Measurements from ENCODE around the gene TYK2. TPM values are rescaled to one million over a fixed set of nuclear protein-coding genes. Genes with fewer than 3 reads are reported as not detected.

Gene TYK2
- total and polyA plus RNA-seq, 4 donors, result 47.9 to 63.1 (median 59.6) TPM

DNA sequence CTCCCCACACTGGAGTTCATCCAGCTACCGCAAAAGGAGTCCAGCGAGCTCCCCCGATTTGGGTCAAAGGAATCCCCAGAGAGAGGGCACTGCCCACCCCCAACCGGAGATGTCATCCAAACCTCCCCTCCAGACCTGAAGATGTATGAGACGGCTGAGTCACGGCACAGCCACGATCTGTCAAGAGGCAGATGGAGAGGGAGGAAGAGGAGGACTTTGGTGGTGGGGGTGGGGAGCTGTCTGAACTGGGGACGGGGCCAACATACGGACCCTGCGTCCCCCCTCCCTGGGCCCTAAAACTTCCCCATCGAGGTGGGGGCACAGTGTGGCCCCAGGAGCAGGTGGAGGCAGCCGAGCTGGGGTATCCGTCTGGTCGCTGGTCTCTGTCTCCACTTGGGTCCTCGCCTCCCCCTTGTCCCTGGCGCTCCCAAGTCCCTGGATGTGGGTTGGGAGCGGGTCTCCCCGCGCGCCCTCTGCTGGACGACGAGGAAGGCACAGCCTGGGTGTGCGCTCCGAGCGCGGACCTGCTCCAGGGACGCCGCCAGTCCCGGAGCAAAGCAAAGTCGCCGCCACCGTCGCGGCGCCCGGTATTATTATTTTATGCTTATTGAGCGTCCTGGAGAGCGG is 43.8 kb upstream of the TYK2 start:
- Histone ChIP-seq H3K9me3 (ENCODE audit: control insufficient read depth in 4 of 4, low read length in 3 of 4) (no peaks in the 10 kb centered on the region), H3K4me3 (ENCODE audit: low read depth in 1 of 3, low read length in 3 of 3) (peak overlapping the region in 1 of 3 donors; percentile 32), H3K9ac (ENCODE audit: low read depth in 1 of 2, low read length in 2 of 2) (no peak overlapping the region), H3K27me3 (ENCODE audit: control insufficient read depth in 4 of 4, insufficient read depth in 4 of 4, low read length in 3 of 4) (peaks cover 4 to 11% (median 6%) of the 10 kb centered on the region in 4 donors), H3K4me1 (ENCODE audit: control insufficient read depth in 4 of 4, insufficient read depth in 4 of 4, low read length in 3 of 4) (peaks cover 3 to 23% (median 8%) of the 10 kb centered on the region in 4 donors), H3K27ac (ENCODE audit: low read depth in 1 of 2, low read length in 2 of 2) (no peak overlapping the region), H3K36me3 (ENCODE audit: control insufficient read depth in 4 of 4, insufficient read depth in 3 of 4, low read depth in 1 of 4, low read length in 3 of 4) (no peaks in the 10 kb centered on the region)
- WGBS, result 4% methylated on average over 38 of the region's 38 CpGs
- TF ChIP-seq NR2F2 (IDR thresholded peaks at IDR 0.05) (no peak), GABPA (IDR thresholded peaks at IDR 0.05 in 1 of 2, conservative IDR thresholded peaks at IDR 0.05 in 1 of 2) (no peak), EGR1 (IDR thresholded peaks at IDR 0.05; ENCODE audit: low read depth in 2 of 2) (no peak), JUND (IDR thresholded peaks at IDR 0.05) (no peak), FOXA2 (IDR thresholded peaks at IDR 0.05) (no peak), CTCF (IDR thresholded peaks at IDR 0.05; ENCODE audit: low read depth, low read length, missing input control) (peak; percentile 81), FOXA1 (IDR thresholded peaks at IDR 0.05) (no peak), HNF4A (conservative IDR thresholded peaks at IDR 0.05) (no peak), HNF4G (IDR thresholded peaks at IDR 0.05) (no peak), RAD21 (IDR thresholded peaks at IDR 0.05) (peak; percentile 57 to 78), RXRA (IDR thresholded peaks at IDR 0.05) (no peak), YY1 (IDR thresholded peaks at IDR 0.05) (no peak), TAF1 (conservative IDR thresholded peaks at IDR 0.05) (no peak), SP1 (IDR thresholded peaks at IDR 0.05) (no peak)
- TF ChIP-seq, protein P1, sequence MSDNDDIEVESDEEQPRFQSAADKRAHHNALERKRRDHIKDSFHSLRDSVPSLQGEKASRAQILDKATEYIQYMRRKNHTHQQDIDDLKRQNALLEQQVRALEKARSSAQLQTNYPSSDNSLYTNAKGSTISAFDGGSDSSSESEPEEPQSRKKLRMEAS (IDR thresholded peaks at IDR 0.05), result no peak
- DNase-seq (ENCODE audit: low spot score), result peak; percentile 82

DNA sequence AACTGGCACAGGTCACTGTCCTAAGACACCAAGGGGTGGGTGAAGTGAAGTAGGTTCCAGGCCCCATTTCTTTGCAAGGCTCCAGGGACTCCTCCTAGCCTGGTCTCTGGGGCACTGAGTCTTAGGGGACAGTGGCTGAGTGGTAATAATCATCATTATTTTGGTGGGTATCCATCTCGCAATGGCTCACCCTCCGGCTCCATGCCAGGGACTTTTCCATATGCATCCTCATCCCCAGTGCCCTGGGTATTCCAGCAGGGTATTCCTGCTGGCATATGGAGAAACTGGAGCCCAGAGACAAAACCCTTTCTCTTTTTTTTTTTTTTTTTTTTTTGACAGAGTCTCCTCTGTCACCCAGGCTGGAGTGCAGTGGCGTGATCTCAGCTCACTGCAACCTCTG is 42.5 kb upstream of the TYK2 start:
- 79% methylated on average over 3 of the region's 3 CpGs for WGBS
- no peak for TF ChIP-seq NR2F2 (IDR thresholded peaks at IDR 0.05)
- TF ChIP-seq, protein P1 (IDR thresholded peaks at IDR 0.05), result no peak
- no peak for TF ChIP-seq ATF3 (IDR thresholded peaks at IDR 0.05)
- TF ChIP-seq HNF4A (conservative IDR thresholded peaks at IDR 0.05), result no peak
- TF ChIP-seq, protein P2, sequence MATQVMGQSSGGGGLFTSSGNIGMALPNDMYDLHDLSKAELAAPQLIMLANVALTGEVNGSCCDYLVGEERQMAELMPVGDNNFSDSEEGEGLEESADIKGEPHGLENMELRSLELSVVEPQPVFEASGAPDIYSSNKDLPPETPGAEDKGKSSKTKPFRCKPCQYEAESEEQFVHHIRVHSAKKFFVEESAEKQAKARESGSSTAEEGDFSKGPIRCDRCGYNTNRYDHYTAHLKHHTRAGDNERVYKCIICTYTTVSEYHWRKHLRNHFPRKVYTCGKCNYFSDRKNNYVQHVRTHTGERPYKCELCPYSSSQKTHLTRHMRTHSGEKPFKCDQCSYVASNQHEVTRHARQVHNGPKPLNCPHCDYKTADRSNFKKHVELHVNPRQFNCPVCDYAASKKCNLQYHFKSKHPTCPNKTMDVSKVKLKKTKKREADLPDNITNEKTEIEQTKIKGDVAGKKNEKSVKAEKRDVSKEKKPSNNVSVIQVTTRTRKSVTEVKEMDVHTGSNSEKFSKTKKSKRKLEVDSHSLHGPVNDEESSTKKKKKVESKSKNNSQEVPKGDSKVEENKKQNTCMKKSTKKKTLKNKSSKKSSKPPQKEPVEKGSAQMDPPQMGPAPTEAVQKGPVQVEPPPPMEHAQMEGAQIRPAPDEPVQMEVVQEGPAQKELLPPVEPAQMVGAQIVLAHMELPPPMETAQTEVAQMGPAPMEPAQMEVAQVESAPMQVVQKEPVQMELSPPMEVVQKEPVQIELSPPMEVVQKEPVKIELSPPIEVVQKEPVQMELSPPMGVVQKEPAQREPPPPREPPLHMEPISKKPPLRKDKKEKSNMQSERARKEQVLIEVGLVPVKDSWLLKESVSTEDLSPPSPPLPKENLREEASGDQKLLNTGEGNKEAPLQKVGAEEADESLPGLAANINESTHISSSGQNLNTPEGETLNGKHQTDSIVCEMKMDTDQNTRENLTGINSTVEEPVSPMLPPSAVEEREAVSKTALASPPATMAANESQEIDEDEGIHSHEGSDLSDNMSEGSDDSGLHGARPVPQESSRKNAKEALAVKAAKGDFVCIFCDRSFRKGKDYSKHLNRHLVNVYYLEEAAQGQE (IDR thresholded peaks at IDR 0.05), result no peak
- TF ChIP-seq CTCF (IDR thresholded peaks at IDR 0.05; ENCODE audit: low read depth, low read length, missing input control), result no peak
- no peak for TF ChIP-seq HNF4G (IDR thresholded peaks at IDR 0.05)
- no peak for TF ChIP-seq TAF1 (conservative IDR thresholded peaks at IDR 0.05)
- TF ChIP-seq FOXA1 (IDR thresholded peaks at IDR 0.05), result no peak
- no peak for TF ChIP-seq YY1 (IDR thresholded peaks at IDR 0.05)
- TF ChIP-seq FOXA2 (IDR thresholded peaks at IDR 0.05), result no peak
- TF ChIP-seq, protein P3, sequence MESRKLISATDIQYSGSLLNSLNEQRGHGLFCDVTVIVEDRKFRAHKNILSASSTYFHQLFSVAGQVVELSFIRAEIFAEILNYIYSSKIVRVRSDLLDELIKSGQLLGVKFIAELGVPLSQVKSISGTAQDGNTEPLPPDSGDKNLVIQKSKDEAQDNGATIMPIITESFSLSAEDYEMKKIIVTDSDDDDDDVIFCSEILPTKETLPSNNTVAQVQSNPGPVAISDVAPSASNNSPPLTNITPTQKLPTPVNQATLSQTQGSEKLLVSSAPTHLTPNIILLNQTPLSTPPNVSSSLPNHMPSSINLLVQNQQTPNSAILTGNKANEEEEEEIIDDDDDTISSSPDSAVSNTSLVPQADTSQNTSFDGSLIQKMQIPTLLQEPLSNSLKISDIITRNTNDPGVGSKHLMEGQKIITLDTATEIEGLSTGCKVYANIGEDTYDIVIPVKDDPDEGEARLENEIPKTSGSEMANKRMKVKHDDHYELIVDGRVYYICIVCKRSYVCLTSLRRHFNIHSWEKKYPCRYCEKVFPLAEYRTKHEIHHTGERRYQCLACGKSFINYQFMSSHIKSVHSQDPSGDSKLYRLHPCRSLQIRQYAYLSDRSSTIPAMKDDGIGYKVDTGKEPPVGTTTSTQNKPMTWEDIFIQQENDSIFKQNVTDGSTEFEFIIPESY (IDR thresholded peaks at IDR 0.05), result no peak
- no peak for TF ChIP-seq JUND (IDR thresholded peaks at IDR 0.05)
- no peak for TF ChIP-seq RAD21 (IDR thresholded peaks at IDR 0.05)
- TF ChIP-seq GABPA (IDR thresholded peaks at IDR 0.05 in 1 of 2, conservative IDR thresholded peaks at IDR 0.05 in 1 of 2), result no peak
- Histone ChIP-seq H3K27ac (ENCODE audit: low read depth in 1 of 2, low read length in 2 of 2) (no peak overlapping the region), H3K9me3 (ENCODE audit: control insufficient read depth in 4 of 4, low read length in 3 of 4) (no peaks in the 10 kb centered on the region), H3K4me1 (ENCODE audit: control insufficient read depth in 4 of 4, insufficient read depth in 4 of 4, low read length in 3 of 4) (peaks cover 3 to 23% (median 8%) of the 10 kb centered on the region in 4 donors), H3K4me3 (ENCODE audit: low read depth in 1 of 3, low read length in 3 of 3) (no peak overlapping the region), H3K9ac (ENCODE audit: low read depth in 1 of 2, low read length in 2 of 2) (no peak overlapping the region), H3K36me3 (ENCODE audit: control insufficient read depth in 4 of 4, insufficient read depth in 3 of 4, low read depth in 1 of 4, low read length in 3 of 4) (no peaks in the 10 kb centered on the region), H3K27me3 (ENCODE audit: control insufficient read depth in 4 of 4, insufficient read depth in 4 of 4, low read length in 3 of 4) (peaks cover 5 to 11% (median 7%) of the 10 kb centered on the region in 4 donors)
- no peak for DNase-seq (ENCODE audit: low spot score)

Measured in liver (tissue), 9 donors.